ENCODE data around the gene TCERG1. TPM values are rescaled to one million over a fixed set of nuclear protein-coding genes. Genes with fewer than 3 reads are reported as not detected.

Gene TCERG1
- total and polyA plus RNA-seq, 9 of the 15 experiments (the other 6 are each of a cell fraction or from before 2014, with no cell fraction given) = 50.3 to 148 (median 119) TPM

DNA sequence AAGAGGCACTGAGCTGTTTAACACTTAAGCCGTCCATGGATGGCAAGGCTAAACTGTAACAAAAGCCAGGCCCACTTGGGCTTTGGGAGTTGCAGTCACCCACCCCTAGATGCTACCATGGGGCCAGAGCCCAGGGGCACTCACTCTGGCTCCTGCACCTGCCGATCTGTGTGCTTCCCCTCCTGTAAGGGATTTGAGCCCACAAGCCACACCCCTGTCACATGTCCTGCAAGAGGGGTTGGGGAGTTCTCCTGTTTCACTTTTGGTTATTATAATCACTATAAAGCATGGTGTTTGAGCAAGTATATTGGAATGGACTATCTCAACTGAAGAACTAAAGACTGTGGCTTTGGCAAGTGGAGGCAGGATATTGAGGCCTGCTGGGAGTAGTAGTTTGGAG, 82.9 kb downstream of the TCERG1 start:
- H3K4me3 ChIP-seq = no peak overlapping the region
- no peaks in the 10 kb centered on the region for H4K20me1 ChIP-seq (replicated peaks; ENCODE audit: control insufficient read depth, insufficient read depth, low read length)
- DNase-seq (ENCODE audit: extremely low read depth in 1 of 4, low spot score in 3 of 4) (no peak), ATAC-seq (peak; percentile 17; the same call in 1 of the 3 replicates), FAIRE-seq (no peak)
- H3K9me3 ChIP-seq (replicated peaks; ENCODE audit: control insufficient read depth, insufficient read depth, low read depth, low read length) = no peaks in the 10 kb centered on the region
- H3K36me3 ChIP-seq (ENCODE audit: control insufficient read depth, insufficient read depth, low read length) = no peaks in the 10 kb centered on the region
- peaks cover 0 to 5% of the 10 kb centered on the region in 2 experiments; a peak in 1 of 5 replicates for H3K27me3 ChIP-seq (ENCODE audit: control insufficient read depth in 2 of 2, insufficient read depth in 2 of 2, low read length in 2 of 2)
- no peak overlapping the region for H3K9ac ChIP-seq (ENCODE audit: insufficient read depth in 1 of 2, low read depth in 2 of 2, low read length in 2 of 2)
- no peaks in the 10 kb centered on the region for H3K79me2 ChIP-seq (ENCODE audit: control insufficient read depth, insufficient read depth, low read length)
- ChIA-PET POLR2A (no interaction called here), CTCF (ENCODE audit: low intra/inter-chr PET ratio) (no interaction called here)
- no peak for TF ChIP-seq ARHGAP35 (IDR thresholded peaks at IDR 0.05; ENCODE audit: partially characterized antibody)
- TF ChIP-seq, protein P1, sequence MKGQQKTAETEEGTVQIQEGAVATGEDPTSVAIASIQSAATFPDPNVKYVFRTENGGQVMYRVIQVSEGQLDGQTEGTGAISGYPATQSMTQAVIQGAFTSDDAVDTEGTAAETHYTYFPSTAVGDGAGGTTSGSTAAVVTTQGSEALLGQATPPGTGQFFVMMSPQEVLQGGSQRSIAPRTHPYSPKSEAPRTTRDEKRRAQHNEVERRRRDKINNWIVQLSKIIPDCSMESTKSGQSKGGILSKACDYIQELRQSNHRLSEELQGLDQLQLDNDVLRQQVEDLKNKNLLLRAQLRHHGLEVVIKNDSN (CRISPR knock-in tag; IDR thresholded peaks at IDR 0.05) = peak; percentile 35; the same call in 1 of the 2 replicates
- TF ChIP-seq SMC3 (conservative IDR thresholded peaks at IDR 0.05; ENCODE audit: insufficient read depth, low read depth, low read length) = no peak
- TF ChIP-seq HNRNPL (IDR thresholded peaks at IDR 0.05; ENCODE audit: low read depth, low read length) = no peak
- TF ChIP-seq, protein P2, sequence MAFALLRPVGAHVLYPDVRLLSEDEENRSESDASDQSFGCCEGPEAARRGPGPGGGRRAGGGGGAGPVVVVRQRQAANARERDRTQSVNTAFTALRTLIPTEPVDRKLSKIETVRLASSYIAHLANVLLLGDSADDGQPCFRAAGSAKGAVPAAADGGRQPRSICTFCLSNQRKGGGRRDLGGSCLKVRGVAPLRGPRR (CRISPR knock-in tag; IDR thresholded peaks at IDR 0.05) = no peak
- no peak for TF ChIP-seq RBM17 (IDR thresholded peaks at IDR 0.05; ENCODE audit: borderline replicate concordance, low read depth, low read length)
- TF ChIP-seq ZNF696 (CRISPR knock-in tag; conservative IDR thresholded peaks at IDR 0.05) = no peak
- no peak for TF ChIP-seq ZBTB7A (IDR thresholded peaks at IDR 0.05; ENCODE audit: borderline replicate concordance, control insufficient read depth, low read depth, low read length)
- TF ChIP-seq ZNF133 (CRISPR knock-in tag; IDR thresholded peaks at IDR 0.05) = no peak
- BruUV-seq (replicated peaks) = no TSS peak
- H3K4me2 ChIP-seq (ENCODE audit: insufficient read depth, low read length) = no peak overlapping the region
- WGBS (ENCODE audit: insufficient coverage, low coverage, missing lambda C conversion rate) = 0% methylated on average over 2 of the region's 2 CpGs
- intact Hi-C loops (cut with micrococcal nuclease) = no loop called here
- no peak overlapping the region for H3K27ac ChIP-seq (ENCODE audit: extremely low read depth, low read depth, low read length)
- in situ Hi-C loops (cut with MboI) = no loop called here
- H2AFZ ChIP-seq (ENCODE audit: low read depth, low read length) = no peak overlapping the region
- H3K9me1 ChIP-seq (ENCODE audit: control insufficient read depth, insufficient read depth, low read length) = no peaks in the 10 kb centered on the region
- no peaks in the 10 kb centered on the region for H3K4me1 ChIP-seq (replicated peaks in 1 of 2; ENCODE audit: control insufficient read depth in 2 of 2, insufficient read depth in 2 of 2, low read length in 2 of 2)
